ENCODE data around the gene ODAD4.
"Not testable (repeated sequence)": the region's sequence is repeated elsewhere in the genome, so short reads cannot be mapped to it uniquely, and the experiment has no call there.

The ODAD4 gene

GRCh38 chr17:41974031-41974430 is 43.6 kb downstream of the ODAD4 start:
- DNase-seq: no peak

DNA sequence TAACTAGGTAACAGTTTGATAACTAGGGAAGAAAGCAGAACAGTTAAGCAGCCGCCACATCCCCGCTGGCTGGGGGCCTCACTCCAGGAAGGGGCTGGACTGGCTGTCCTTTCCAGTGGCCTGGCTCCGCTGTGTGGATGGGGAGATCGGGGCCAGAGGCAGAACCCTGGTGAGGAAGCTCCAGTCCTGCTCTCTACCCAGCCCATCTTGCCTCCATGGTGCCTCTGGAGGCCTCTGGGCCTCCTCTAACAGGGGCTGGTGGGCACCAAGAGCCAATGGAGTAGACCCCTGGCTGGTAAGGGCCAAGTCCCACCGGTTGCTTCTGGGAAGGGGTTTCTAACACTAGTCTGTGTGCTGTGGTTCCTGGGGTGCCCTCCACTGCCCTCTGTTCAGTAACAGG is 44.2 kb downstream of the ODAD4 start:
- DNase-seq: no peak

DNA sequence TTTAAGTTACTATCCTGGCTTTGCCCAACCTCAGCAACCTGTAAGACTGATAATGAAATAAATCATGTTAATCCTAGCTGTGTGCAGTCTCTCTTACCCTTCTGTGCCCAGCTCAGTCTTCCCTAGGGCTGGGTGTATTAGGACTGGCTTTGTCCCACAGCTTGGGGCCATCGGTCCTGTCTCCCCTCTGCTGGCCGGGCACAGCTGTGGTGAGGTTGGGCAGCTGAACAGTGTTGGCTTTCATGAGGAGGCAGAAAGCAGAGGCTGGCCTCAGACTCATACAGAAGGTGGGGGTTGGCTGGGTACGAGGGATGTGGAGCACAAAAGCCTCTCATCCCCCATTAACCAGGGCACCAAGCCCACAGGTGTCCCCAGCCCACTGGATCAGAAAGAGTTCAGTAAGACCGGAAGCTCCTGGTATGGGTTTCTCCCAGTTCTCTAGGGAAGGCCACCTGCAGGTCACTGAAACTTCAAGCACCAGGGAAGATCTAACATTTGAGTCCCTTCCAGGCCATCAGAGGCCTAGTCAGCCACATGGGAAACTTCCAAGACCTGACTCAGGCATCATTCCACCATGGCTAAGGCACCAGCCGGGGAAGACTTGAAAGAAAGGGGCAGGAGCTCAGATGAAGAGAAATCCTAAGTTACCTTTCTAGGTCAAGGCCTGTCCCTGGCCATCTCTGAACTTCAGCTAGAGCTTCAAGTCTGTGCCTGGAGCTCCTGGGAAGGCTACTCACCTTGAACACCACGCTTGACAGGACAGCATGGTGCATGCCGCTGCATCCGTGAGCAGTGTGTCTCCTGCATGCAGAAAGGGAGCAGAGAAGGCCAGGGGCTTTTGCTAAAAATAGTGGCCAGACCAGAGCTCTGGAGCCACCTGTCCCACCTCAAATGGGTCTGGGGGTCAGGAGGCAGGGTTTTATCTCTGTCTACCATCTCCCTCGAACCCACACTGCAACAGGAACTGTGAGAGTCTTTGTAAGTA is 45.0 kb downstream of the ODAD4 start:
- DNase-seq: no peak

DNA sequence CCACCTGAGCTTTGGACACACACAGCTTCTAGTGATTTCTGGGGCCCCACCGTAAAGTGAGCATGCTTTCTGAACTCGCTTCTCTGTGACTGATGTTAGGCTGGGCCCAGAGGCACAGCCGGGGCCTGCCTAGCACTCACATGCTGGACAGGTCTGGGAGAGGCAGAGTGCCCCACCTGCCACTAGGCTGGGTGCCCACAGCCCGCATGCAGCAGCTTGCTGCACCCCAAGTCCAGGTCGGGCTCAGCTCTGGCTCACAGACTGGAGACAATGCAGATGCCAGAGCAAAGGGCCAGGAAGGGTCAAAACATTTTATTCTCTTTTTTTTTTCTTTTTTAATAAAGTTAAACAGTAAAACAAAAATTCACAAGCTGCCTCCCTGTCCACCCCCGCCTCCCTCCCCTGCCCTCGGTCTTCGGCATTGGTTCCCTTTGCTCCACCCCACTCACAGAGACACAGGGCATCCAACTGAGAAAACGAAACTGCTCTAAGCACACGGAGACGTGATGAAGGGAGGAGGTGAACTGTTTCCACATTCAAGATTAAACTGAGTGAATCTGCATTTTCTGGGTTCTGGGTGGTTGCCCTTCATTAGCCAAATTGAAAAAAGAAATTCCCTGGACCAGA is 45.8 kb downstream of the ODAD4 start:
- no peak for DNase-seq

GRCh38 chr17:41977991-41978390 is 47.6 kb downstream of the ODAD4 start:
- DNase-seq: no peak

GRCh38 chr17:41982026-41982760 is 51.8 kb downstream of the ODAD4 start:
- no peak for DNase-seq

DNA sequence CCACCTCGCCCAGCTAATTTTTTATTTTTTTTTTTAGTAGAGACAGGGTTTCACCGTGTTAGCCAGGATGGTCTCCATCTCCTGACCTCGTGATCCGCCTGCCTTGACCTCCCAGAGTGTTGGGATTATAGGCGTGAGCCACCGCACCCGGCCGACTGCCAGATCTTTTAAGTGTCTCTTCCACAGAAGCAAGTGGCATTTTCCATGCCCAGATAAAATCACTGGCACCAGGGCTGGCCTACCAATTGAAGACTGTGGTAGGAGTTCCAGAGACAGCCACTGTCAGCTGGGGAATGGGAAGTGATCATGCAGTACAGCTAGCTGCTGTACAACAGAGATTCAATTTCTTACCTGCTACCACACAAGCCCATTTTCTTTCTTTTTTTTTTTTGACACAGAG is 54.0 kb downstream of the ODAD4 start:
- no peak for DNase-seq

DNA sequence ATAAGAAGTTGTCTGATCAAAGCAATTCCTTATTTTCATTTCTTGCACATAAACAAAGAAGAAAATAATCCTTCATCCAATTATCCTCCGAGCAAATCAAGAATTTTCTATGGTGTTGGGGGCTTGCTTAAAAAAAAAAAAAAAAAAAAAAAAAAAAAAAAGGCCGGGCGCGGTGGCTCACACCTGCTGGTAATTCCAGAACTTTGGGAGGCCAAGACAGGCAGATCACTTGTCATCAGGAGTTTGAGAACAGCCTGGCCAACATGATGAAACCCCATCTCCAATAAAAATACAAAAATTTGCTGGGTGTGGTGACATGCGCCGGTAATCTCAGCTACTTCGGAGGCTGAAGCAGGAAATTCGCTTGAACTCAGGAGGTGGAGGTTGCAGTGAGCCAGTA is 55.5 kb downstream of the ODAD4 start:
- DNase-seq: no peak

GRCh38 chr17:41986634-41987033 is 56.2 kb downstream of the ODAD4 start:
- DNase-seq: no peak

DNA sequence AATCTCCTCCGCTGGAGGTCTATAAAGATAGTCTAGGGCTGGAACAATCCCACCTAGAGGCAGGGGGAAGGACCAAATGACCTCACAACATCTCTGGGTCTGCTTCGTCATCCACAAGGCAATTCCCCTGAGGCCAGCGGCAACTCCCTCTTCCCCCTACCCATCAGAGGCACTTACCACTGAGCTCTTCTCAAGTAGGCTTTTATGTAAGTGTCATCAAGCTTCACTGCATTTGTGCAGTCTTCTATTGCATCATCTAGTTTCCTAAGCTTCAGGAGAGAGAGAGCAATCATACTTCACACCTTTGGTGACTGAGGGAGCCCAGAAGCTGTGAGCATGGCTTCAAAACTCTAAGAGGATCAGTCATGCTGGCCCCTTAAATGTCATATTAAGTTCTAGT is 57.2 kb downstream of the ODAD4 start:
- no peak for DNase-seq

DNA sequence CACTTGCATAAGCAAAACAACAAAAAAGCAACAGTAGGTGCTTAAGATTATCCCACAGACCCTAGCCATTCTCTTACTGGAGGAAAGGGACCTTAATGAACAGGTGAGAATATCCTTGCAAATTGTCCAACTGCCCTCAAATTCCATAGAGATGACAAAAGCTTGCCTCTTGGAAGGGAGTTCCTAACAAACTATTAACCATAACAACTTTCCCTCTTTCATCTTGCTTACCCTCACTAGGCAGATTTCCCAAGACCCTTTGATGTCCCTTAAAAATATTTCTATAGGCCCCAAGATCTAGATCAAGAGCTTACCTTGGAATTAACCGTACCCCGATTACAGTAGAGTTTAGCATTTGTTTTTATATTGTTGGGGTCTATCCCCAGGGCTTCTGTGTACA is 58.0 kb downstream of the ODAD4 start:
- DNase-seq: no peak

DNA sequence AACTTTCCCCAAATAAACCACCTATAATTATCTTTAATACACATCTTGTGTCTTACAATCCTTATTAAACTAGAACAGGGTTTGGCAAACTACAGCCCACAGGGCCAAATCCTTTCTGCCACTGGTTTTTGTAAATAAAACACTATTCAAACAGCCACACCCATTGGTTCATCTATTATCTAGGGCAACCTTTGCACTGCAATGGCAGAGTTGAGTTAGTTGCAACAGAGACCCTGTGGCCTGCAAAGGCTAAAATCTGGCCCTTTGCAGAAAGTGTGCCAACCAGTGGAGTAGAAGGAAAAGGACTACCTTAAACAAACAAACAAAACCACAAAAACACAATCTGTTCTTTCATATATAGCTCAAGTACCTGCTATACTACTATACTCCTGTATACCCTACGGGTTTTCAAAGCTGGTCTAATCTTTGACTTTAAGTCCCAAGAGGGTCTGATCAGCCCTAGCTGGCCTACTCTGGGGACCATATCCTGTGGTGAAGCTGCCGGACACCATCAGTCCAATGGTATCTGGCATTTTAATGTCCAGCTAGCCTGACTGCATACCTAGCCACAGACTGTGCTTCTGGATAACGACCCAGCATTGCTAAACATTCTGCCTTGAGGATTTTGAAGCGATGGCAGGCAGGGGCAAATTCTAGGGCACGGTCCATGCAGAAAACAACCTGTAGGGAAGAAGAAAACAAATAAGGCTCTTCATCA is 59.4 kb downstream of the ODAD4 start:
- DNase-seq: no peak

DNA sequence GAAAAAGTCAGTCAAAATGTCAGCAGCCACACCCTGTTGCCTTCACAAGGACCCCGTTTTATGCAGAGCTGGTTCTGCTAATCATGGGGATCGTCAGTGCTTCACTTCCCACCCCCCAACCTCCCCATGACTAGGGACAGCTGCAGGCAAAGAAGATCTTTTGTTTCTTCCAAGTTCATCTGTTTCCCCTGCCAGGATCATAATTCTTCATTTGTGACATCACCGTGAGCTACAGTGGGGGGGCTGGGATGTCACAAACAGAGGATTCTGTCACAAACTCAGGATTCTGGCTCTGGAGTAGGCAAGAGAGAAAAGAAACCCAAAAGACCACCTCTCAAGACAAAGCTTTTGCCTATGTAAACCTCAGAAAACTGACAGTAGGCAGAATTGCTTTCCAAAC is 62.2 kb downstream of the ODAD4 start:
- no peak for DNase-seq

DNA sequence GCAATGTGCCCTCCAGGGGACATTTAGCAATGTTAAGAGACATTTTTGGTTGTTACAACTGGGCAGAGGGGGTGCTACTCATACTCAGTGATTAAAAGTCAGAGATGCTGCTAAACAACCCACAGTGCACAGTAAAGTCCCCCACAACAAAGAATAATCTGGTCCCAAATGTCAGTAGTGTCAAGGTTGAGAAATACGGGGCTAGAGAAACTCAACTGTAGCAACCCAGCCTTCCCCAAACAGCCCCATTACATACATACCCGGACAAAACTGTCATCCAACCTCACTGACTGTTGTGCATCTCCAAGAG is 66.4 kb downstream of the ODAD4 start:
- no peak for DNase-seq

GRCh38 chr17:41998497-41998896 is 68.1 kb downstream of the ODAD4 start:
- DNase-seq: no peak

GRCh38 chr17:42000413-42001133 is 70.2 kb downstream of the ODAD4 start:
- no peak for DNase-seq

- no peak for DNase-seq
Observed at GRCh38 chr17:42001729-42002128, 71.3 kb downstream of the ODAD4 start.

GRCh38 chr17:42002175-42002791 is 71.9 kb downstream of the ODAD4 start:
- DNase-seq: no peak

DNA sequence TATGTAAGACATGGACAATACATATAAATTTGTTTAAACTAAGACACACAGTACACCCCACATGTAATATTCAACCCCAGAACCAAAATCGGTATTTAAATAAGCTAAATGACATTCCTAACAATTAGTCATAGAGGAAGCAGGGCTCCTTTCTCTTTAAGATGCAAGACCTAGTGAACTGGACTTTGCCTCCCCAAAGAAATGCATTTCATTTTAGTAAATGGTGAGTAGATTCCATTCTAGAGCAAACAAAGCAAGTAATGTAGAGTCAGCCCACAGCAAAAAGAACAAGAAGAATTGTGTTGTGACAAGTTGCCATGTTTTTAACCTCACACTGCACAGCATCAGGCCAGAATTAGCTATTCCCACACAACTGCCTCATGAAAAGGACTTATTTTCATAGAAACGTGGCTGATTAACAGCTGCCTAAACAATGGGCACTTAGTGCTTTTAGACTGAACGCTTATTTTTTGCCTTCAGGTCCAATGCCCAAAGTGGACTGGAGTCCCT is 72.4 kb downstream of the ODAD4 start:
- DNase-seq: no peak

DNA sequence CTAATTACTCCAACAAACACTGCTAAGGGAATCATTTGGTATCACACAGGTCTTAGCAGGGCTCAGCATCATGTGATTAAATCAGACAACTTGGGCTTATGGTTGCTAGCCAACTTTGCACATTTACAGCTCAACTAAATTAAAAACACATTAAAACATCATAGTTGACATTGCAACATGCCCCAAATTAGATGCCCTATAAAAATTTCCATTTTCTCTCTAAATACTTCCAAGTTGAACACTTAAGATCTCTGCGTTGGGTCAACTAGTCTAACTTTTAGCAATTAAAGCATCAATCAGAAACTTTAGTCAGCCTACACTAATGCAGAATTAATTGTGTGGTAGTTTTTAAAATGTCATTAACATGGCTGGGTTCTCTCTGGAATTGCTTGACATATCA is 74.7 kb downstream of the ODAD4 start:
- DNase-seq: no peak

DNA sequence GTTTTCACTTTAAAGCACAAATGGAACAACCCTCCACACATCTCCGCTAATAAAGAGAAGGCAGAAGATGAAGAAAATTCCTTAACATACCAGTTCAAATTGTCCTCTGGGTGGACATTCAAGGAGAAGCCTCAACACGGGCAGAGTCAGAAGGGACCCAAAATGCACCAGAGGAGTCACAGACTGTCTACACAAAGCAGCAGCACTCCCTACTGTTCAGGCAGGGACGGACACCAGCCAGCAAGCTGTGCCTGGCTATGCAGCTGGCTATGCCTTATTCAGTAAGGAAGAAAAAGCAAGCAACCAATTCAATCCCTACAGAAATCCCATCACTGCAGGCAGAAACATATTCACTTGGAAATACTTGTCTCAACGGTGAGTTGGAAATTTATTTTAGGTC is 78.8 kb downstream of the ODAD4 start:
- DNase-seq: no peak

GRCh38 chr17:42010266-42010680 is 79.9 kb downstream of the ODAD4 start:
- not testable (repeated sequence) for DNase-seq

Measured in femur (tissue), 1 donor.